NB4 (cell line): ENCODE measurements around the gene PREP.

Experiments
- DNase-seq: peaks from one replicate; pipeline ENCODE4 v3.0.0; 2010; ENCODE audit warnings: low read depth
- H3K4me3 ChIP-seq: one replicate; pipeline ENCODE4 v1.5.1; 2011; ENCODE audit warnings: mild to moderate bottlenecking, low read depth, low read length, moderate library complexity
- CTCF ChIP-seq: IDR thresholded peaks from one replicate; pipeline ENCODE4 v1.5.1; 2012; ENCODE audit warnings: low read depth, low read length
- MAX ChIP-seq: IDR thresholded peaks from 2 replicates; pipeline ENCODE4 v1.6.1; 2011; ENCODE audit warnings: low read depth, low read length
- MYC ChIP-seq: IDR thresholded peaks from 2 replicates; pipeline ENCODE4 v1.6.1; 2011; ENCODE audit warnings: low read depth, low read length
- POLR2A ChIP-seq: IDR thresholded peaks from 2 replicates; pipeline ENCODE4 v1.6.1; 2011; ENCODE audit warnings: mild to moderate bottlenecking; ENCODE audit not compliant: insufficient read length; ENCODE audit errors: extremely low read depth

Gene PREP

GRCh38 chr6:105375797-105376196, 27.1 kb downstream of the PREP start:
- TF ChIP-seq CTCF (no peak), MAX (no peak), MYC (no peak), POLR2A (no peak)
- no peak overlapping the region for H3K4me3 ChIP-seq
- no peak for DNase-seq

GRCh38 chr6:105374010-105374420, 28.9 kb downstream of the PREP start:
- no peak for DNase-seq
- TF ChIP-seq MYC: no peak
- TF ChIP-seq CTCF: no peak
- TF ChIP-seq POLR2A: no peak
- TF ChIP-seq MAX: no peak
- H3K4me3 ChIP-seq: no peak overlapping the region

GRCh38 chr6:105373481-105373880, 29.4 kb downstream of the PREP start:
- DNase-seq: no peak
- TF ChIP-seq MAX (no peak), POLR2A (no peak), CTCF (no peak), MYC (no peak)
- no peak overlapping the region for H3K4me3 ChIP-seq

- TF ChIP-seq CTCF (no peak), MYC (no peak), POLR2A (no peak), MAX (no peak)
Measured at GRCh38 chr6:105372849-105373182, 30.1 kb downstream of the PREP start.

GRCh38 chr6:105372142-105372848, 30.6 kb downstream of the PREP start:
- no peak for DNase-seq
- TF ChIP-seq MYC (no peak), MAX (no peak), POLR2A (no peak), CTCF (no peak)

More at GRCh38 chr6:105372849-105373182, 30.1 kb downstream of the PREP start:
- DNase-seq: no peak
- no peak overlapping the region for H3K4me3 ChIP-seq

GRCh38 chr6:105370351-105370750, 32.5 kb downstream of the PREP start:
- no peak for DNase-seq

More at GRCh38 chr6:105372142-105372848, 30.6 kb downstream of the PREP start:
- no peak overlapping the region for H3K4me3 ChIP-seq

More at GRCh38 chr6:105370351-105370750, 32.5 kb downstream of the PREP start:
- TF ChIP-seq MYC (no peak), CTCF (no peak), POLR2A (no peak), MAX (no peak)
- H3K4me3 ChIP-seq: no peak overlapping the region
